Inferior parietal cortex (tissue), 1 donor: ENCODE results near the gene GATD1.

Experiments
- DNase-seq: peaks from one replicate; pipeline ENCODE4 v3.0.0-alpha.2; 2016; ENCODE audit errors: extremely low spot score

GATD1 gene

DNA sequence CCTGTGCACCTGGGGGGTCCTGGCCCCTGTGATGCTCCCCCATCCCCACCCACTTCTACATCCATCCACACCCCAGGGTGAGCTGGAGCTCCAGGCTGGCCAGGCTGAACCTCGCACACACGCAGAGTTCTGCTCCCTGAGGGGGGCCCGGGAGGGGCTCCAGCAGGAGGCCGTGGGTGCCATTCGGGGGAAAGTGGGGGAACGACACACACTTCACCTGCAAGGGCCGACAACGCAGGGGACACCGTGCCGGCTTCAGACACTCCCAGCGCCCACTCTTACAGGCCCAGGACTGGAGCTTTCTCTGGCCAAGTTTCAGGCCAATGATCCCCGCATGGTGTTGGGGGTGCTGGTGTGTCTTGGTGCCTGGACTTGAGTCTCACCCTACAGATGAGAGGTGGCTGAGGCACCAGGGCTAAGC, 50.0 kb downstream of the GATD1 start:
- DNase-seq, result no peak

DNA sequence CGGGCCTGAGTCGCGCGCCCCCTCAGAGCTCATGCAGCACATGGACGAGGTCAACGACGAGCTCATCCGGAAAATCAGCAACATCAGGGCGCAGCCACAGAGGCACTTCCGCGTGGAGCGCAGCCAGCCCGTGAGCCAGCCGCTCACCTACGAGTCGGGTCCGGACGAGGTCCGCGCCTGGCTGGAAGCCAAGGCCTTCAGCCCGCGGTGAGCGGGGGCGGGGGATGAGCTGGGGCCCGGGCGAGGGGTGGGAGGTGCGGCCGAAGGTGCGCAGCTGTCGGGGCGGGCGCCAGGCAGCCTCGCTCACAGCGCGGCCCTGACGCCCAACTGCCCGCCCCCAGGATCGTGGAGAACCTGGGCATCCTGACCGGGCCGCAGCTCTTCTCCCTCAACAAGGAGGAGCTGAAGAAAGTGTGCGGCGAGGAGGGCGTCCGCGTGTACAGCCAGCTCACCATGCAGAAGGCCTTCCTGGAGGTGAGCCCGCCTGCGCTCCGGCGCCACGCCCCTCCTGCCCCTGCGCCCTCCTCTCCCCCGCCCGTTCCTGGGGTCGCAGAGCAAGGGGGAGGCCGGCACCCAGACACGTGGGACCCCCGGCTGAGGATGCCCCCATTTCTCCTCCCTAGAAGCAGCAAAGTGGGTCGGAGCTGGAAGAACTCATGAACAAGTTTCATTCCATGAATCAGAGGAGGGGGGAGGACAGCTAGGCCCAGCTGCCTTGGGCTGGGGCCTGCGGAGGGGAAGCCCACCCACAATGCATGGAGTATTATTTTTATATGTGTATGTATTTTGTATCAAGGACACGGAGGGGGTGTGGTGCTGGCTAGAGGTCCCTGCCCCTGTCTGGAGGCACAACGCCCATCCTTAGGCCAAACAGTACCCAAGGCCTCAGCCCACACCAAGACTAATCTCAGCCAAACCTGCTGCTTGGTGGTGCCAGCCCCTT, 50.7 kb downstream of the GATD1 start:
- no peak for DNase-seq

DNA sequence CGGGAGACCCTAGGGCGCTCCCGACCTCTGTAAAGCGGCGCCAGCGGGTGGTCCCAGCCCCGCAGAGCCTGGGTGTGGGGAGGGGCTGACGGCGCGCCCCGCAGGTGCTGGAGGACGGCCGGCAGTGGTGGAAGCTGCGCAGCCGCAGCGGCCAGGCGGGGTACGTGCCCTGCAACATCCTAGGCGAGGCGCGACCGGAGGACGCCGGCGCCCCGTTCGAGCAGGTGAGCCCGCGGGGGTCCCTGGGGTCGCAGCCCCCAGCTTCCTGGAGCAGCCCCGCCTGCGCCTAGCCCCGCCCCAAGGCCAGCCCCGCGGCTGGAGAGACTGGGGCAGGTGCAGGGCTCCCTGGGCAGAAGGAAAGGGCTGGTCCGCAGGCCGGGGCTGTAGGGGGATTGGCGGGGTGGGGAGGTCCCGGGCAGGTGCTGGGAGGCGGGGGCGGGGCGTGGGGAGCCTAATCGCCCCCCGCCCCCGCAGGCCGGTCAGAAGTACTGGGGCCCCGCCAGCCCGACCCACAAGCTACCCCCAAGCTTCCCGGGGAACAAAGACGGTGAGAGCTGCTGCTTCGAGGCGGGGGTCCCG, 51.6 kb downstream of the GATD1 start:
- no peak for DNase-seq

DNA sequence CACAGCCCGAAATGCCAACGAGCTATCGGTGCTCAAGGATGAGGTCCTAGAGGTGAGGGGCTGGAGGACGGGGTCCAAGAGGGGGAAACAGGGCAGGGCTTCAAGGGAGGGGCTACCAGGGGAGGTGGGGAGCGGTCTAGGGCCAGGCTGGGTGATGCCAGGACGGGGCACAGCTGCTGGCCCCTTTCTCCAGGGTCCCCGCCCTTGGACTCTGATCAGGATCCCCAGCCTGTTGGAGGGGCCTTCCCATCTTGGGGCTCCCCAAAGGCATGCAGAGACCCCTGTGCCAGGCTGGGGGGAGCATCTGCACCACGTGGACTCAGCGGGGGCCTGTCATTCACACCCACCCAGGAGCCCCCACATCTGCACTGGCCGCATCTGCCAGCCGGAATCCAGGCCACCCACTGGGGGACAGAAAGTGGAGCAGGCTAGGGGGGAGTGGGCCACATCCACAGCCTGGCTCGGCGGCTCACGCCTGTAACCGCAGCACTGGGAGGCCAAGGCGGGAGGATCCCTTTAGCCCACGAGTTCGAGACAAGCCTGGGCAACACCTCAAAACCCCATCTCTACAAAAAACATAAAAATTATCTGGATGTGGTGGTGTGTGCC, 52.4 kb downstream of the GATD1 start:
- DNase-seq, result no peak

DNA sequence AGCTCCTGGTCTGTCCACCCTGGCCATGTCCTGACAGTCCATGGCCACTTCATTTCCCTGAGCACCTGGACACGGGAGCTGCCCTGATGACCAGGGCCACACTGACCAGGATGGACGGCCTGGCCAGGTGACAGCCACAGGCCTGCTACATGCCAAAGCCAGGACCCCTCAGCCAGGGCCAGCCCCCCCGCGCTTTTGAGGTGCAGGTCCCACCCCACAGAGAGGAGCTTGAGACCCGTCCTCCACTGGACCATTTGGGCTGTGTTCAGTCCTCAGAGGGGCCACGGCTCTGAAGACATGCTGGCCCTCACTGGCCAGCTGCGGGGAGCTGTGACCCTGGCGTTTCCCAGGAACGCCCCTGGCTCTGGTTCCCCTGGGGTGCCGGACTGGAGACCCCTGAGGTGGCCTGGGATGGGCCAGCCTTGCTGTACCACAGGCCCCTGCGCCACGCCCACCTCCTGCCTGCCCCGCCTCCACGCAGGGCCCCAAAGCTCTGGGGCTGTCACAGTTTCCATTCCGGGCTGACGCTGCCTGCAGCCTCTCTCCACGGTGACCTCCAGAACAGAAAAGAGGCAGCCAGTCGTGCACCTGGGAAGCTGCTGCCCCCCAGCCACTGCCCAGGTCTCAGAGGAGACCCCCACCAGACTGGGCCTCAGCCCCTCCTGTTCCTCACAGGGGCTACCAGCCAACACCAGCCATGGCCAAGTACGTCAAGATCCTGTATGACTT, 53.1 kb downstream of the GATD1 start:
- DNase-seq, result no peak

DNA sequence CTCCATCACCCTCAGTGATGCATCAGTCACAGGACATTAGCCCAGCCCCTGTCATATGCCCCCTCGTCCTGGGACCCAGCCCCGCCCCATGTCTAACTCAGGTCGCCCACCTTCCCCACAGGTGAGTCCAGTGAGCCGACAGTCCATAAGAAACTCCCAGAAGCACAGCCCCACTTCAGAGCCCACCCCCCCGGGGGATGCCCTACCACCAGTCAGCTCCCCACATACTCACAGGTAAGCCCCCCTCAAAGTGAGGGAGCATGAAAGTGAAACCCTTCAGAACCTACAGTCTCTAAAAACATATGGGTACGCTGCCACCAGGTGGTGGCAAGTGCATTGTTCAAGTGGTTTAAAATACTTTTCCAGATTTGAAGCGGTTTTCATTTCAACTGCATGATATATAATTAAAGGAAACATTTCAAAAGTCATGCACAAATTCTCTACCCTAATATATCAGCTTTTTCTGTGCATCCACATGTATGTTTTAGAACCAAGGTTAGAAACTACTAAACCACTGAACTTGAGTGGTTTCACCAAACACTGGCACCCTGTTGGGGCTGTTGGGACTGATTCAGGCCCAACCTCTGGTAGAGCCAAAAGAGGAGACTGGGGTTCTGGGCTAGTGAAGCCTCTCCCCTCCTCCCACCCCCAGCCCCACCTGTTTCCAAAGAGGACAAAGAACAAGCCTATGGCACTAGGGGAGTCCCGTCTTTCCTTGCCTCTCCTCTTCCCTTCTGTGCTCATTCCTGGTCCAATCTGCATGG, 54.0 kb downstream of the GATD1 start:
- peak; percentile 74 for DNase-seq

DNA sequence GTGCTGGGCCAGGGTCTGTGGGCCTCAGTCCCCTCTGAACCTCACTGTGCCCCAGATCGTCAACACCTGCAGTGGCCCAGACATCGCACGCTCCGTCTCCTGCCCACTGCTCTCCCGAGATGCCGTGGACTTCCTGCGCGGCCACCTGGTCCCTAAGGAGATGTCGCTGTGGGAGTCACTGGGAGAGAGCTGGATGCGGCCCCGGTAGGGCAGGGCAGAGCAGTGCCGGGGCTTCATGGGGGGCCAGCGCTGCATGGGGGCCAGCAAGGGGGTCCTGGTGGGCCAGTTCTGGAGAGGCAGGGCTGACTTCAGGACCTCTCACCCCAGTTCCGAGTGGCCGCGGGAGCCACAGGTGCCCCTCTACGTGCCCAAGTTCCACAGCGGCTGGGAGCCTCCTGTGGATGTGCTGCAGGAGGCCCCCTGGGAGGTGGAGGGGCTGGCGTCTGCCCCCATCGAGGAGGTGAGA, 54.9 kb downstream of the GATD1 start:
- no peak for DNase-seq

DNA sequence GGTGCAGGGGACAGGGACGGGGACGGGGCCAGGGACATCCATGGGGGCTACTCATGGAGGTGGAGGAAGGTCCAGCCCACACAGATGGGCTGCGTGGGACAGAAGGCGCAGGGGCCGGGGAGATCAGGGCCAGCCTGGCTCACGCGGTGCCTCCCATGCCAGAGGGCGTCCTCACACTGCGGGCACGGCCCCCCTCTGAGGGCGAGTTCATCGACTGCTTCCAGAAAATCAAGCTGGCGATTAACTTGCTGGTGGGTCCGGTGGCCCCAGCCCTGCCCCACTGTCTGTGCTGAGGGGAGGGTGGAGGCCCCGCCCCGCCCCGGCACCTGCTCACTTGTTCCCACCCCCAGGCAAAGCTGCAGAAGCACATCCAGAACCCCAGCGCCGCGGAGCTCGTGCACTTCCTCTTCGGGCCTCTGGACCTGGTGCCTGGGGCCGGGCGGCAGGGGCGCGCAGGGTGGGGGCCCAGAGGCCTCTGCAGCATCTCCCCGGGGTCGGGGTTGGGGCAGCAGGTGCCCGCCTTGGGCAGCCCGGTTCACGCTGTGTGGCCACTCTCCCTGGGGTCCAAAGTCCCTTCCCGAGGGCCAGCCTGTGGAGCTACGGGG, 55.4 kb downstream of the GATD1 start:
- DNase-seq, result no peak

DNA sequence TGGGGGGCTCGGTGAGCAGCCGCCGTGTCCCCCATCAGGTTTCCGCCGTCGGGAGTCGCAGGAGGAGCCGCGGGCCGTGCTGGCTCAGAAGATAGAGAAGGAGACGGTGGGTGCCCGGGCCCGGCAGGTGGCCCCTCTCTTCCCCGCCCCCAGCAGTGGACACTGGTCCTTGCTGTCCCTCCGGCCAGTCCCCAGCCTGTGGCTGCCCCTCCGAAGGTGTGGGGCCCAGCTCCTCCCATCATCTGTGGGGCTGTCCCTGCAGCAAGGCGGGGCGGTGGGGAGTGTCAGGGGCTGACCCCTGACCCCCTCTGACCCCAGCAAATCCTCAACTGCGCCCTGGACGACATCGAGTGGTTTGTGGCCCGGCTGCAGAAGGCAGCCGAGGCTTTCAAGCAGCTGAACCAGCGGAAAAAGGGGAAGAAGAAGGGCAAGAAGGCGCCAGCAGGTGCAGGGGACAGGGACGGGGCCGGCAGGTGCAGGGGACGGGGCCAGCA, 56.0 kb downstream of the GATD1 start:
- DNase-seq, result no peak

DNA sequence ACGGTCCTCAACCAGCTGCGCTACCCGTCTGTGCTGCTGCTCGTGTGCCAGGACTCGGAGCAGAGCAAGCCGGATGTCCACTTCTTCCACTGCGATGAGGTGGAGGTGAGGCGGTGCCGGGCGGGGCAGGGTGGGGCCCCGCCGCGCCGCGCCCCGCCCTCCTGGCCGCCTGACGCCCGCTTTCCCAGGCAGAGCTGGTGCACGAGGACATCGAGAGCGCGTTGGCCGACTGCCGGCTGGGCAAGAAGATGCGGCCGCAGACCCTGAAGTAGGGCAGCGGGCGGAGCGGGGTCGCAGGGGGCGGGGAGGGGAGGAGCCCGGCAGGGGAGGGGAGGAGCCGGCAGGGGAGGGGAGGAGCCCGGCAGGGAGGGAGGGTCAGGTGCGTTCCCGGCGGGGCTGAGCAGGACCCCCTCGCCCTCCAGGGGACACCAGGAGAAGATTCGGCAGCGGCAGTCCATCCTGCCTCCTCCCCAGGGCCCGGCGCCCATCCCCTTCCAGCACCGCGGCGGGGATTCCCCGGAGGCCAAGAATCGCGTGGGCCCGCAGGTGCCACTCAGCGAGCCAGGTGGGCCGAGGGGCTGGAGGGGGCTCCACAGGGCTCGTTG, 56.5 kb downstream of the GATD1 start:
- no peak for DNase-seq

DNA sequence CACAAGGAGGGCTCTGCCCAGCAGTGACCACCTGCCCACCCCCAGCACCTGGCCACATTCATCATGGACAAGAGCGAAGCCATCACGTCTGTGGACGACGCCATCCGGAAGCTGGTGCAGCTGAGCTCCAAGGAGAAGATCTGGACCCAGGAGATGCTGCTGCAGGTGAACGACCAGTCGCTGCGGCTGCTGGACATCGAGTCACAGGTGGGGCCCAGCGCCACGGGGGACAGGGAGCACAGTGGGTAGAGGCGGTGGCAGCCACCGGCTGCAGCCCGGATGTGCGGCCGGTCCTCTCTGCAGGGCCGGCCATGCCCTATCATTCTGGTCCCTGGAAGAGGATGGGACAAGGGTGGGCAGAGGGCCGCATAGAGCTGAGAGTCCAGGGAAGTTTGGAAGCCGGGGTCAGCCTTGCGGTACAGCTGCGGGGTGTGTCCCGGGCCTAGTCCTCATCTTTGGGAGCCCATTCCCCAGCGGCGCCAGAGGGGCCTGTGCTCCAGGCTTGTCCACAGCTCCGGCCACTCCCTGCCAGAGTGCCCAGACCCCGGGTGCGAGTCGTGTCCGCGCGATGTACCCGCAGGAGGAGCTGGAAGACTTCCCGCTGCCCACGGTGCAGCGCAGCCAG, 57.2 kb downstream of the GATD1 start:
- DNase-seq, result no peak

DNA sequence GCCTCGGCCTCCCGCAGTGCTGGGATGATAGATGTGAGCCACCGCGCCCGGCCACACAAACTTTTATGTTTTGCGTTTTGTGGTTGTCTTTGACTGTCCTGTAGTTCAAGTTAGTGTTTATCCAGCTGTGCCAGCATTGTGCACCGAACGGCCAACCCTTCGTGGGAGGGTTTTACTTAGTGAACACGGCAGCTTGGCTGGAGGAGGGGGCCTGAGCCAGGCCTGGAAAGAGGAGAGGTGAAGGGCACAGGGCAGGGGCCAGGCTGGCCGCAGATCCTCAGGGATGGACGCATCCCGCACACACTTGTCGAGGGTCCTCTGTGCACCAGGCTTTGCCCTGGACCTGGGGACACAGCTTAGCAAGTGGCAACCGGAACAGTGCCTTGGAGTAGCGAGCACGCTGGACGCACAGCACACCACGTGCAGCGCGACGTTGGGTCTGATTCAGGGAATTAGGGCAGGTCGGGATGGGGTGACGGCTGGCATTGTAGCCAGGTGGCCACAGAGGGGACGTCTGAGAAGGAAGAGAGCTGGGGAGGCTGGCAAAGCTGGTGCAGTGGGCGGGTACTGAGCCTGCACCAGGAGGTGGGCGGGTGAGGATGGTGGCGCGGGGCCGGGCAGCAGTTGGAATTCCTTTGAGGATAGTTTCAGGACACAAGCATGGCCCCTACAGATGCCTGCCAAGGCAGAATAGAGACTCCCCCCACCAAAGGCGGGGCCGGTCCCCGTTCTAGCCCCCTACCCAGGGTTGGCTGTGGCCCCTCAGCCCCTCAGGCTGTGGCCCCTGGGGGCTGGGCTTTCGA, 57.9 kb downstream of the GATD1 start:
- no peak for DNase-seq
